Activated CD8-positive, alpha-beta memory T cell treated with anti-CD3 and anti-CD28 coated beads, Interleukin-2, amount 10 ng/mL, durations not matched to agents 7 days and 5 days (primary cell): ENCODE measurements around the gene P2RX4. TPM values are rescaled to one million over a fixed set of nuclear protein-coding genes. Genes with fewer than 3 reads are reported as not detected.
"Not testable (repeated sequence)": the region's sequence is repeated elsewhere in the genome, so short reads cannot be mapped to it uniquely, and the experiment has no call there.

Experiments used
- ATAC-seq: fragments of 150-1000 bp; cut with Tn5 transposase; one replicate; pipeline ENCODE4 v1.10.0; 2021; ENCODE audit warnings: moderate library complexity
- CTCF ChIA-PET: fragments of 350-600 bp; sonication (Branson Sonifier 250); formaldehyde crosslinking; loops from one replicate; lab custom pipeline; 2021; ENCODE audit warnings: antibody characterized with exemption; lab: Charles Lee
- DNase-seq: peaks from one replicate; pipeline ENCODE4 v3.0.0-alpha.2; 2020
- H3K27ac Mint-ChIP-seq: one replicate; pipeline ENCODE4 v1.8.0; 2021; ENCODE audit warnings: mild to moderate bottlenecking, mixed read lengths
- H3K27me3 Mint-ChIP-seq: one replicate; pipeline ENCODE4 v1.8.0; 2021; ENCODE audit warnings: mixed read lengths
- H3K36me3 Mint-ChIP-seq: one replicate; pipeline ENCODE4 v1.8.0; 2021; ENCODE audit warnings: mild to moderate bottlenecking, mixed read lengths
- H3K4me1 Mint-ChIP-seq: one replicate; pipeline ENCODE4 v1.8.0; 2021; ENCODE audit warnings: mixed read lengths
- H3K4me3 Mint-ChIP-seq: one replicate; pipeline ENCODE4 v1.8.0; 2021; ENCODE audit warnings: mild to moderate bottlenecking, moderate library complexity, mixed read lengths
- H3K9me3 Mint-ChIP-seq: one replicate; pipeline ENCODE4 v1.8.0; 2022; ENCODE audit warnings: low read depth, mixed read lengths
- total RNA-seq, 2 experiments: library from RNA; stranded (reverse); gene quantifications; one replicate each; pipeline ENCODE4 v1.2.3, GENCODE V29; 2021

P2RX4 gene
- total RNA-seq, 2 experiments from 2014 or later = 52.6 to 64.8 TPM

DNA sequence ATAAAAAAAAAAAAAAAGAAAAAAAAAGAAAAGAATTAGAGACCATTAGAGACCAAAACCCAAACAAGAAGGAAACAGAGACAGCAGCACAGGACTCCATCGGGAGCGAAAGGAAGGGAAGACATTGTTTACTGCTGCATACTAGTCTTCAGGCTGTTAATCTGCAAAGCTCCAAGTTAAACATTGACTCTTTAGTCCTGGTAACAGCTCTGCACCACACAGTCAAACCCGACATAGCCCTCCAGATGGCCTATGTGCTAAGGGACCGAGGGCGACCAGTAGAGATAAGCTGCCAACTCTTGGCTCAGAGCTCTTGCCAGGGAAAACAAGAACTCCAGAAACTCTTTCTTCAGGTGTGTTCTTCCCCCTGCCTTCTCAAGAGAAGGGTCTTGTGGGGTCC, 7.8 kb downstream of the P2RX4 start:
- Mint-ChIP-seq H3K4me1 (peaks cover 48% of the 10 kb centered on the region), H3K27ac (no peak overlapping the region), H3K36me3 (peaks cover 57% of the 10 kb centered on the region), H3K27me3 (no peaks in the 10 kb centered on the region), H3K9me3 (no peaks in the 10 kb centered on the region), H3K4me3 (no peak overlapping the region)
- CTCF ChIA-PET = interaction anchor here (0.8 to 4.6 kb wide), 3 partner anchors 12 to 120 kb away, joined by 3 to 22 read pairs (median 3); no protein-coding TSS in a partner anchor
- DNase-seq (no peak), ATAC-seq (no peak)

- peaks cover 61% of the 10 kb centered on the region for H3K36me3 Mint-ChIP-seq
- peaks cover 49% of the 10 kb centered on the region for H3K4me1 Mint-ChIP-seq
- H3K27me3 Mint-ChIP-seq = no peaks in the 10 kb centered on the region
Measured at GRCh38 chr12:121218588-121219352, 8.8 kb downstream of the P2RX4 start.

DNA sequence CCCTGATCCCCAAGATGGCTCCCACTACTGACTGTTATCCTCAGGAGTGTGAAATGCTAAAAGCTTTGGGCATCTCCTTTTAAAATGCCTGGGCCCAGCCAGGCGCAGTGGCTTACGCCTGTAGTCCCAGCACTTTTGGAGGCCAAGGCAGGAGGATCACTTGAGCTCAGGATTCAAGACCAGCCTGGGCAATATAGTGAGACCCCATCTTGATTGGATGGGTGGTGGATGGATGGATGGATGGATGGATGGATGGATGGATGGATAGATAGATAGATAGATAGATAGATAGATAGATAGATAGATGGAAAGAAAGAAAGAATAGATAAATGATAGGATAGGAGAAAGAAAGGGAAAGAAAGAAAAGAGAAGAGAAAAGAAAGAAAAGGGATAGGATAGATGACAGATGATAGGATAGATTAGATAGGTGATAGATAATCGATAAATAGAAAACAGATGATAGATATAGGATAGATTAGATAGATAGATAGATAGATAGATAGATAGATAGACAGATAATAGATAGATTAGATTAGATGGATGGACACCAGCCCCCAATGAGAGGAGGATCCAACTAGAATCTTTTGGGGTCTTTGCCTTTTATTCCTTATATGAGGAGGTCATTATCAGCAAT, 9.5 kb downstream of the P2RX4 start:
- DNase-seq (no peak), ATAC-seq (no peak)
- CTCF ChIA-PET = no interaction called here
- Mint-ChIP-seq H3K27ac (no peak overlapping the region), H3K4me3 (no peak overlapping the region), H3K4me1 (peaks cover 49% of the 10 kb centered on the region), H3K9me3 (no peaks in the 10 kb centered on the region), H3K27me3 (no peaks in the 10 kb centered on the region), H3K36me3 (peaks cover 60% of the 10 kb centered on the region)

More at GRCh38 chr12:121218588-121219352, 8.8 kb downstream of the P2RX4 start:
- H3K27ac Mint-ChIP-seq = no peak overlapping the region
- no peaks in the 10 kb centered on the region for H3K9me3 Mint-ChIP-seq
- CTCF ChIA-PET = no interaction called here
- no peak overlapping the region for H3K4me3 Mint-ChIP-seq
- DNase-seq = no peak
- ATAC-seq = no peak

- peaks cover 69% of the 10 kb centered on the region for H3K36me3 Mint-ChIP-seq
- DNase-seq (peak; percentile 63), ATAC-seq (peak; percentile 31)
- peak overlapping the region; percentile 88 for H3K27ac Mint-ChIP-seq
- H3K27me3 Mint-ChIP-seq = no peaks in the 10 kb centered on the region
- H3K9me3 Mint-ChIP-seq = no peaks in the 10 kb centered on the region
- H3K4me3 Mint-ChIP-seq = no peak overlapping the region
- H3K4me1 Mint-ChIP-seq = peaks cover 55% of the 10 kb centered on the region
- CTCF ChIA-PET = interaction anchor here (1.0 to 3.2 kb wide), 4 partner anchors 8 to 162 kb away, joined by 3 to 21 read pairs (median 14); no protein-coding TSS in a partner anchor
Measured at GRCh38 chr12:121222847-121223246, 12.9 kb downstream of the P2RX4 start.

DNA sequence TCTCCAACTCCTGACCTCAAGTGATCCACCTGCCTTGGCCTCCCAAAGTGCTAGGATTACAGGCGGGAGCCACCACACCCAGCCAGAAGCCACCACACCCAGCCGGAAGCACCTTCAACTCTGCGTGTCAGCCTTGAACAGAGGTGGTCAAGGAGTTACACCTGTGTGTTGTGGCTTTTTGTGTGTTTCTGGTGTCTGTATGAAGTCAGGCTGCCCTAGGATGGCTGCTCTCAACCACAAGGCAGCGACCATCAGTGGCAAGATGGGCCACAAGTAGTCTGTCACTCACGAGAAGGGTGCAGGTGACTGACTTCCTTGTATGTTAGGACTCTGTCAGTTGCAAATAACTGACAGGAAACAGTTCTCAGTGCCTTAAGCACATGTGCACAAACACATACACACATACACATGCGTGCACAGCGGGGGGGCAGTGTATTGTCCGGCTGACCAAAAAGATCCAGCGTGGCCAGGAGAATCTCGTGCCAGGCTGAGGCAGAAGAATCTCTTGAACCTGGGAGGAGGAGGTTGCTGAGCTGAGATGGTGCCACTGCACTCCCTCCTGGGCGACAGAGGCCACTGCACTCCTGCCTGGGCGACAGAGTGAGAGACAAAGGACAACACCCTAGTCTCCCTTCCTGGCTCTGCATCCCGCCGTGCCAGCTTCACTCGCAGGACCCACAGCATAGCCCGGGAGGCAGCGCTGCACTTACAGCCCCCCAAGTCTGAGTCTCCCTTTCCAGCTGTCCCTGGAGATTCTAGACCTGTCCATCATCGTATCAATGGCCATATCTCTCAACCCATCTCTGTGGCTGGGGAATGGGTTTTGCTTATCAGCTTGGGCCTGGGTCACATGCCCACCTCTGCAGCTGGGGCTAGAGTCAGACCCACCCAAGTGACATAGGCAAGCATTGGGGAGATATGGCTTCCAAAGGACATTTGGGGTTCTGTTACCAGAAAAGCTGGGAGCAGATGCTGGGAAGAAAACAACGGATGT, 13.7 kb downstream of the P2RX4 start:
- Mint-ChIP-seq H3K4me1 (peaks cover 56% of the 10 kb centered on the region), H3K4me3 (peak overlapping the region; percentile 34), H3K36me3 (peaks cover 64% of the 10 kb centered on the region), H3K27ac (peak overlapping the region; percentile 88), H3K9me3 (no peaks in the 10 kb centered on the region), H3K27me3 (no peaks in the 10 kb centered on the region)
- CTCF ChIA-PET = interaction anchor here (1.0 to 3.2 kb wide), 11 partner anchors 9 to 185 kb away, joined by 3 to 21 read pairs (median 5); no protein-coding TSS in a partner anchor
- DNase-seq (peak; percentile 91), ATAC-seq (peak; percentile 64)

GRCh38 chr12:121224591-121224990, 14.7 kb downstream of the P2RX4 start:
- H3K4me3 Mint-ChIP-seq = peak overlapping the region; percentile 42
- H3K36me3 Mint-ChIP-seq = peaks cover 61% of the 10 kb centered on the region
- H3K27ac Mint-ChIP-seq = peak overlapping the region; percentile 88
- H3K4me1 Mint-ChIP-seq = peaks cover 61% of the 10 kb centered on the region
- CTCF ChIA-PET = interaction anchor here (0.7 to 3.2 kb wide), 11 partner anchors 10 to 186 kb away, joined by 3 to 21 read pairs (median 5); partner anchors contain the start of gene P2RX7
- H3K9me3 Mint-ChIP-seq = no peaks in the 10 kb centered on the region
- H3K27me3 Mint-ChIP-seq = no peaks in the 10 kb centered on the region
- peak; percentile 79 for ATAC-seq
- DNase-seq = peak; percentile 91

GRCh38 chr12:121226399-121226798, 16.5 kb downstream of the P2RX4 start:
- CTCF ChIA-PET = no interaction called here
- Mint-ChIP-seq H3K9me3 (no peaks in the 10 kb centered on the region), H3K27ac (peak overlapping the region; percentile 60), H3K27me3 (no peaks in the 10 kb centered on the region), H3K4me1 (peaks cover 69% of the 10 kb centered on the region), H3K4me3 (no peak overlapping the region), H3K36me3 (peaks cover 64% of the 10 kb centered on the region)
- ATAC-seq = no peak
- no peak for DNase-seq

DNA sequence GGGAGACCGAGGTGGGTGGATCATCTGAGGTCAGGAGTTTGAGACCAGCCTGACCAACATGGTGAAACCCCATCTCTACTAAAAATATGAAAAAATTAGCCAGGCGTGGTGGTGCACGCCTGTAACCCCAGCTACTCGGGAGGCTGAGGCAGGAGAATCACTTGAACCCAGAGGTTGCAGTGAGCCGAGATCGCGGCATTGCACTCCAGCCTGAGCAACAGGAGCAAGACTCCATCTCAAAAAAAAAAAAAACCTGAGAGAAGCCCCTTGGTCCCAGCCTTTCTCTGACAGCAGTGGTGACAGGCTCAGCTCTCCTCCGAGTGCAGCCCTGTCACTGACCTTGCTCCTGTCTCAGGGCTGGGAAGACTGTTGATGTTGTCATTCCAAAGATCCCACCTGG, 16.9 kb downstream of the P2RX4 start:
- H3K27me3 Mint-ChIP-seq, ATAC-seq, H3K4me3 Mint-ChIP-seq, DNase-seq, H3K9me3 Mint-ChIP-seq, CTCF ChIA-PET: not testable (repeated sequence)
- Mint-ChIP-seq H3K4me1 (peaks cover 65% of the 10 kb centered on the region), H3K36me3 (peaks cover 61% of the 10 kb centered on the region), H3K27ac (peak overlapping the region; percentile 60)

- DNase-seq = no peak
- H3K9me3 Mint-ChIP-seq = no peaks in the 10 kb centered on the region
- no peak overlapping the region for H3K4me3 Mint-ChIP-seq
- H3K4me1 Mint-ChIP-seq = peaks cover 61% of the 10 kb centered on the region
- ATAC-seq = no peak
- H3K27ac Mint-ChIP-seq = peak overlapping the region; percentile 60
- CTCF ChIA-PET = no interaction called here
- H3K36me3 Mint-ChIP-seq = peaks cover 57% of the 10 kb centered on the region
- H3K27me3 Mint-ChIP-seq = no peaks in the 10 kb centered on the region
Measured at GRCh38 chr12:121227294-121227693, 17.4 kb downstream of the P2RX4 start.

- Mint-ChIP-seq H3K4me1 (peaks cover 45% of the 10 kb centered on the region), H3K27me3 (no peaks in the 10 kb centered on the region), H3K9me3 (no peaks in the 10 kb centered on the region), H3K27ac (peak overlapping the region; percentile 71), H3K36me3 (peaks cover 52% of the 10 kb centered on the region), H3K4me3 (no peak overlapping the region)
- CTCF ChIA-PET = interaction anchor here (0.6 to 4.3 kb wide), 7 partner anchors 10 to 169 kb away, joined by 3 to 28 read pairs (median 4); no protein-coding TSS in a partner anchor
- DNase-seq = no peak
- no peak for ATAC-seq
Measured at GRCh38 chr12:121228919-121229665, 19.2 kb downstream of the P2RX4 start.

DNA sequence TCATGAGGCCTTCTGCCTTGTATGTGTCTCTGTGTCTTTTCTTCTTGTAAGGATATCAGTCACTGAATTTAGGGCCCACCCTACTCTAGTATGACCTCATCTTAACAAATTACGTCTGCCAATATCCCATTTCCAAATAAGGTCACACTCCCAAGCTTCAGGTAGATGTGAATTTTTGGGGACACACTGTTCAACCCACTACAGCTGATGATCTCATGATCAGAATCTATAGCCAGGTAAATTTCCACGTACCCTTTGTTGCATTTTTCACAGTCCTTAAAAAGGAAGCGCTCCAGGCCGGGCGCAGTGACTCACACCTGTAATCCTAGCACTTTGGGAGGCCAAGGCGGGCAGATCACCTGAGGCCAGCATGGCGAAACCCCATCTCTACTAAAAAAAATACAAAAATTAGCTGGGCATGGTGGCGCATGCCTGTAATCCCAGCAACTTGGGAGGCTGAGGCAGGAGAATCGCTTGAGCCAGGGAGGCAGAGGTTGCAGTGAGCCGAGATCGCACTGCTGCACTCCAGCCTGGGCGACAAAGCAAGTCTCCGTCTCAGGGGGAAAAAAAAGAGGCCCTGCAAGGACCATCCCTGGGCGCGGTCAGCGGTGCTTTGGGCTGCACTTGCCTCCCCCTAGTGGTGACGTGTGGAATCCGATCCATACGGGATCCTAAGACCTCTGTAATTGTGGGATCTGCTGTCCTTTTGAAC, 20.1 kb downstream of the P2RX4 start:
- peak overlapping the region; percentile 71 for H3K27ac Mint-ChIP-seq
- peak; percentile 76 for ATAC-seq
- CTCF ChIA-PET = interaction anchor here (0.6 to 4.3 kb wide), 10 partner anchors 9 to 170 kb away, joined by 3 to 28 read pairs (median 3); partner anchors contain the start of gene P2RX7
- H3K9me3 Mint-ChIP-seq, H3K27me3 Mint-ChIP-seq, H3K4me3 Mint-ChIP-seq: not testable (repeated sequence)
- peaks cover 36% of the 10 kb centered on the region for H3K4me1 Mint-ChIP-seq
- DNase-seq = peak; percentile 78
- H3K36me3 Mint-ChIP-seq = peaks cover 54% of the 10 kb centered on the region
